Measurements from ENCODE around the gene ZW10.
"Not testable (repeated sequence)": the region's sequence is repeated elsewhere in the genome, so short reads cannot be mapped to it uniquely, and the experiment has no call there.

Gene ZW10

GRCh38 chr11:113773416-113774173 lies at the start of gene ZW10:
Gene ZW10 (minus strand): TSS chr11:113773692. CDS start chr11:113773666, 26 bp downstream.
- DNase-seq: peak; percentile 90

GRCh38 chr11:113818426-113818825 lies 44.9 kb upstream of the ZW10 start:
- DNase-seq: no peak

- no peak for DNase-seq
These were observed 44.1 kb upstream of the ZW10 start for GRCh38 chr11:113817626-113818025.

GRCh38 chr11:113817162-113817561 lies 43.7 kb upstream of the ZW10 start:
- DNase-seq: no peak

GRCh38 chr11:113814181-113814580 lies 40.7 kb upstream of the ZW10 start:
- no peak for DNase-seq

GRCh38 chr11:113808931-113809330 lies 35.4 kb upstream of the ZW10 start:
- DNase-seq: no peak

GRCh38 chr11:113806406-113806805 lies 32.9 kb upstream of the ZW10 start:
- no peak for DNase-seq

- DNase-seq: no peak
These were observed 32.1 kb upstream of the ZW10 start for GRCh38 chr11:113805640-113806039.

- DNase-seq: no peak
These were observed 29.1 kb upstream of the ZW10 start for GRCh38 chr11:113802621-113803020.

- peak; percentile 8 for DNase-seq
These were observed 23.3 kb upstream of the ZW10 start for GRCh38 chr11:113796663-113797259.

GRCh38 chr11:113789675-113790320 lies 16.3 kb upstream of the ZW10 start:
- DNase-seq: no peak

- DNase-seq: not testable (repeated sequence)
These were observed 15.5 kb upstream of the ZW10 start for GRCh38 chr11:113789016-113789415.

- DNase-seq: no peak
These were observed 8.6 kb upstream of the ZW10 start for GRCh38 chr11:113782134-113782533.

GRCh38 chr11:113781682-113782081 lies 8.2 kb upstream of the ZW10 start:
- no peak for DNase-seq

GRCh38 chr11:113779496-113779895 lies 6.0 kb upstream of the ZW10 start, which contains the start of gene CLDN25:
Gene CLDN25 (plus strand): TSS chr11:113779796. CDS start chr11:113779796, 0 bp downstream.
- DNase-seq: no peak

- peak; percentile 25 for DNase-seq
These were observed 4.8 kb upstream of the ZW10 start for GRCh38 chr11:113778111-113778910.

GRCh38 chr11:113774174-113774503 lies 647 bp upstream of the ZW10 start:
- no peak for DNase-seq

- DNase-seq: no peak
These were observed 438 bp downstream of the ZW10 start for GRCh38 chr11:113773092-113773415.

- no peak for DNase-seq
These were observed 1.5 kb downstream of the ZW10 start for GRCh38 chr11:113771964-113772363.

GRCh38 chr11:113764527-113765219 lies 8.8 kb downstream of the ZW10 start:
- no peak for DNase-seq

GRCh38 chr11:113763040-113763439 lies 10.5 kb downstream of the ZW10 start:
- DNase-seq: not testable (repeated sequence)

- no peak for DNase-seq
These were observed 13.3 kb downstream of the ZW10 start for GRCh38 chr11:113760241-113760640.

GRCh38 chr11:113752932-113753331 lies 20.6 kb downstream of the ZW10 start:
- no peak for DNase-seq
